Esophagus muscularis mucosa (tissue), 4 donors: ENCODE results near the gene BANK1. TPM values are rescaled to one million over a fixed set of nuclear protein-coding genes. Genes with fewer than 3 reads are reported as not detected.

Experiments
- DNase-seq: peaks from one replicate; pipeline ENCODE4 v3.0.0-alpha.2; 2017; ENCODE audit errors: extremely low spot score
- H3K27ac ChIP-seq, 4 donors: fragments of 200-600 bp; sonication (generic); replicated peaks in 1 of 4; 1 replicate in 3 of 4; 2 replicates in 1 of 4; pipeline ENCODE4 v1.5.1; 2016 to 2019; ENCODE audit warnings: mild to moderate bottlenecking in 1 of 4
- H3K27me3 ChIP-seq, 4 donors: fragments of 200-600 bp; sonication (generic); one replicate each; pipeline versions ENCODE4 v1.5.1 to v1.6.0; 2016 to 2019
- H3K36me3 ChIP-seq, 4 donors: fragments of 200-600 bp; sonication (generic); one replicate each; pipeline ENCODE4 v1.5.1; 2016 to 2019
- H3K4me1 ChIP-seq, 4 donors: fragments of 200-600 bp; sonication (generic); one replicate each; pipeline ENCODE4 v1.5.1; 2016 to 2019
- H3K4me3 ChIP-seq, 4 donors: fragments of 200-600 bp; sonication (generic); 1 replicate in 2 of 4; 2 replicates in 2 of 4; pipeline ENCODE4 v1.5.1; 2016 to 2019; ENCODE audit warnings: mild to moderate bottlenecking in 4 of 4, moderate library complexity in 1 of 4
- H3K9me3 ChIP-seq, 4 donors: fragments of 200-600 bp; sonication (generic); 1 replicate in 3 of 4; 2 replicates in 1 of 4; pipeline ENCODE4 v1.5.1; 2016 to 2019
- CTCF ChIP-seq, 3 experiments: fragments of 200-600 bp in 2 of 3; fragments of 450-650 bp in 1 of 3; sonication (generic) in 2 of 3; IDR thresholded peaks; one replicate each; pipeline ENCODE4 v1.5.1; 2017 to 2019; ENCODE audit warnings: antibody characterized with exemption in 3 of 3, mild to moderate bottlenecking in 2 of 3, moderate library complexity in 1 of 3
- EP300 ChIP-seq: sonication (generic); formaldehyde crosslinking; IDR thresholded peaks from one replicate; pipeline ENCODE4 v1.6.1; 2017; ENCODE audit warnings: antibody characterized with exemption
- POLR2A ChIP-seq: fragments of 450-650 bp; IDR thresholded peaks from one replicate; pipeline ENCODE4 v1.6.1; 2017; ENCODE audit warnings: antibody characterized with exemption, moderate library complexity, mild to moderate bottlenecking, low read depth
- POLR2AphosphoS5 ChIP-seq, 2 donors: sonication (generic); formaldehyde crosslinking; IDR thresholded peaks; one replicate each; pipeline ENCODE4 v1.6.1; 2017; ENCODE audit warnings: antibody characterized with exemption in 2 of 2
- WGBS: methylation state at CpG from one replicate; pipeline ENCODE4 v1.1.5; 2018; 5-methylcytosine and 5-hydroxymethylcytosine counted together
- intact Hi-C: fragments of 100-400 bp; cut with DNase I; formaldehyde crosslinking; loops from one replicate; pipeline ENCODE4 v1.15.1; 2023
- total RNA-seq, 4 donors: library from RNA; depleted of rRNA; stranded (reverse); fragments of >200 nt; gene quantifications; one replicate each; pipeline versions ENCODE4 v1.1.0 to v1.2.1, GENCODE V29; 2016

BANK1 gene
- total RNA-seq, 4 donors from 2014 or later = 0.45 to 2.7 (median 0.96) TPM

GRCh38 chr4:102022343-102022742 lies 231.8 kb downstream of the BANK1 start:
- no peak overlapping the region for H3K27ac ChIP-seq
- DNase-seq = no peak
- intact Hi-C loops = no loop called here
- WGBS = 75% methylated on average over 2 of the region's 2 CpGs
- no peaks in the 10 kb centered on the region for H3K36me3 ChIP-seq
- H3K9me3 ChIP-seq = no peaks in the 10 kb centered on the region
- TF ChIP-seq CTCF (IDR thresholded peaks at IDR 0.05) (no peak), POLR2A (no peak), POLR2AphosphoS5 (IDR thresholded peaks at IDR 0.05) (no peak), EP300 (no peak)
- no peak overlapping the region for H3K4me3 ChIP-seq
- no peaks in the 10 kb centered on the region for H3K4me1 ChIP-seq
- H3K27me3 ChIP-seq = no peaks in the 10 kb centered on the region

DNA sequence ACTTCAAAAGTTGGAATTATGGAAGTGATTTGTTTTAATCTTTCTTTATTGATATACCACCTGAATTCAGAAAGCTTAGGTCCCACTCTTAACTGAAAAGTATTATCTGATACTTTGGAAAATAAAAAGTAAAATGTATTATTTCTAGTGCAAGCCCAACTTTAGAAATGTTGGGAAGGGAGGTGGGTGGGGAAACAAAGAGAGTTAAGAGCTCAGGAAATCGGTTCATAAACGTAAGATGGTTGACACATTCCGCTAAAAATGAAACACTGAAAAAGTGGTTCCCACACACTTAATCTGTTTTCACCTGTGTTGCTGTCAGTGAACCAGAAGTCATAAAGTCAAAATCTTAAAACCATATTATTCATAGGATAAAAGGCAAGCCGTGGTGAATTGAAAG lies 237.4 kb downstream of the BANK1 start:
- intact Hi-C loops = no loop called here
- no peak for TF ChIP-seq EP300
- TF ChIP-seq POLR2AphosphoS5 (IDR thresholded peaks at IDR 0.05) = no peak
- TF ChIP-seq POLR2A = no peak
- TF ChIP-seq CTCF (IDR thresholded peaks at IDR 0.05) = no peak

GRCh38 chr4:102031406-102031805 lies 240.9 kb downstream of the BANK1 start:
- intact Hi-C loops = no loop called here
- H3K4me3 ChIP-seq = no peak overlapping the region
- TF ChIP-seq EP300 = no peak
- TF ChIP-seq CTCF (IDR thresholded peaks at IDR 0.05) = no peak
- no peak for TF ChIP-seq POLR2AphosphoS5 (IDR thresholded peaks at IDR 0.05)
- no peak for TF ChIP-seq POLR2A
- no peak for DNase-seq
- no peaks in the 10 kb centered on the region for H3K9me3 ChIP-seq
- 80% methylated on average over 2 of the region's 2 CpGs for WGBS
- peaks cover 0 to under 1% (median 0%) of the 10 kb centered on the region in 4 donors for H3K4me1 ChIP-seq
- H3K27ac ChIP-seq = no peak overlapping the region
- H3K36me3 ChIP-seq = no peaks in the 10 kb centered on the region
- no peaks in the 10 kb centered on the region for H3K27me3 ChIP-seq

More for the DNA sequence above, 237.4 kb downstream of the BANK1 start:
- H3K9me3 ChIP-seq = no peaks in the 10 kb centered on the region
- H3K27me3 ChIP-seq = no peaks in the 10 kb centered on the region
- DNase-seq = no peak
- WGBS = 90% methylated on average over 4 of the region's 4 CpGs
- no peak overlapping the region for H3K27ac ChIP-seq
- no peaks in the 10 kb centered on the region for H3K4me1 ChIP-seq
- H3K4me3 ChIP-seq = no peak overlapping the region
- H3K36me3 ChIP-seq = no peaks in the 10 kb centered on the region

DNA sequence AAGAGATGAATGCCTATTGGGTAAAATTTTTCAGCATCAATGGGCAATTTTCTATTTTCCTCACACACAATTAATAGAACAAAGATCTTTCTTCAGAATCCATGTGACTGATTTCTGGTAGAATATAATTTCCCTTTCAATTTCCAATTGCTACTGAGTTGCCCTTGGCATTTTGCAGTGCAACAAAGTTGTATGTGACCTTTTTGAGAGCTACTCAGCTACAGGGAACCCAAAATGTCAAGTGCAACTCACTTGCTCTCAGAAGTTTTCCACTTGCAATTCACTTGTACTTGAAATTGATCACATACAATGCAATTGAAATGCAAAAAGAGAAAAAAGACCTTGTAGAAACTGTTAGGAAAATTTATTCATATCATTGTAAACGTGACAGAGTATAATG lies 245.5 kb downstream of the BANK1 start:
- intact Hi-C loops = no loop called here
- DNase-seq = no peak
- H3K27ac ChIP-seq = no peak overlapping the region

More for the DNA sequence above, 245.5 kb downstream of the BANK1 start:
- Histone ChIP-seq H3K4me3 (no peak overlapping the region), H3K9me3 (no peaks in the 10 kb centered on the region), H3K4me1 (peaks cover 0 to 13% (median 6%) of the 10 kb centered on the region in 4 donors), H3K27me3 (no peaks in the 10 kb centered on the region), H3K36me3 (no peaks in the 10 kb centered on the region)
- 75% methylated on average over 1 of the region's 1 CpG for WGBS
- TF ChIP-seq POLR2A = no peak
- no peak for TF ChIP-seq CTCF (IDR thresholded peaks at IDR 0.05)
- TF ChIP-seq POLR2AphosphoS5 (IDR thresholded peaks at IDR 0.05) = no peak
- no peak for TF ChIP-seq EP300
